HEK293 (cell line): ENCODE data around the gene METTL24.

Experiments
- CTCF ChIP-seq: fragments of 450-650 bp; formaldehyde crosslinking; IDR thresholded peaks from 2 replicates; pipeline ENCODE4 v1.5.1; 2016; ENCODE audit warnings: missing biosample characterization, missing genetic modification characterization
- MYNN ChIP-seq: fragments of 450-650 bp; formaldehyde crosslinking; IDR thresholded peaks from 2 replicates; pipeline ENCODE4 v1.5.1; 2016; ENCODE audit warnings: missing biosample characterization, missing genetic modification characterization, borderline replicate concordance
- MZF1 ChIP-seq: fragments of 450-650 bp; formaldehyde crosslinking; IDR thresholded peaks from 2 replicates; pipeline ENCODE4 v1.5.1; 2017; ENCODE audit warnings: missing biosample characterization, missing genetic modification characterization, borderline replicate concordance
- ZBTB1 ChIP-seq: fragments of 450-650 bp; formaldehyde crosslinking; IDR thresholded peaks from 2 replicates; pipeline ENCODE4 v1.5.1; 2016; ENCODE audit warnings: missing biosample characterization, missing genetic modification characterization
- ZBTB49 ChIP-seq: fragments of 450-650 bp; formaldehyde crosslinking; IDR thresholded peaks from 2 replicates; pipeline ENCODE4 v1.5.1; 2016; ENCODE audit warnings: missing biosample characterization, missing genetic modification characterization, low read depth
- ZNF138 ChIP-seq: fragments of 450-650 bp; formaldehyde crosslinking; IDR thresholded peaks from 2 replicates; pipeline ENCODE4 v1.5.1; 2016; ENCODE audit warnings: missing biosample characterization, missing genetic modification characterization, borderline replicate concordance
- ZNF155 ChIP-seq: fragments of 450-650 bp; formaldehyde crosslinking; IDR thresholded peaks from 2 replicates; pipeline ENCODE4 v1.5.1; 2016; ENCODE audit warnings: missing biosample characterization, missing genetic modification characterization
- ZNF274 ChIP-seq, 2 experiments: fragments of 200-500 bp in 1 of 2; fragments of 450-650 bp in 1 of 2; sonication (Bioruptor generic) in 1 of 2; formaldehyde crosslinking in 1 of 2; IDR thresholded peaks; 2 replicates each; pipeline versions ENCODE4 v1.5.1 to v1.6.1; 2014 to 2016; ENCODE audit warnings: borderline replicate concordance in 1 of 2, inconsistent platforms in 1 of 2, low read length in 1 of 2, missing biosample characterization in 1 of 2, missing genetic modification characterization in 1 of 2

GRCh38 chr6:110390404-110390803 lies 32.3 kb upstream of the METTL24 start:
- TF ChIP-seq MYNN (tag by site-specific recombination): no peak
- TF ChIP-seq ZNF274 (IDR thresholded peaks at IDR 0.05; ENCODE audit: low read length): no peak
- no peak for TF ChIP-seq ZNF274 (tag by site-specific recombination; IDR thresholded peaks at IDR 0.05; ENCODE audit: borderline replicate concordance)
- no peak for TF ChIP-seq ZBTB49
- TF ChIP-seq ZNF138 (tag by site-specific recombination): no peak
- TF ChIP-seq CTCF: no peak
- no peak for TF ChIP-seq MZF1 (tag by site-specific recombination)
- no peak for TF ChIP-seq ZNF155
- TF ChIP-seq ZBTB1 (tag by site-specific recombination): no peak
